B cell (primary cell): ENCODE data around the gene ENTHD1. TPM values are rescaled to one million over a fixed set of nuclear protein-coding genes. Genes with fewer than 3 reads are reported as not detected.
A peak's percentile ranks its signal among the peaks of the same experiment; 100 is the strongest.
"Not testable (repeated sequence)": the region's sequence is repeated elsewhere in the genome, so short reads cannot be mapped to it uniquely, and the experiment has no call there.

Experiments
- ATAC-seq: fragments of 200-7000 bp; cut with Tn5 transposase; one replicate; pipeline ENCODE4 v1.10.0; 2021; ENCODE audit warnings: low read depth, mild to moderate bottlenecking, moderate number of reproducible peaks, moderate library complexity
- CTCF ChIA-PET: fragments of 350-600 bp; sonication (Branson Sonifier 250); formaldehyde crosslinking; loops from one replicate; lab custom pipeline; 2021; ENCODE audit warnings: antibody characterized with exemption, inconsistent platforms; lab: Charles Lee
- POLR2A ChIA-PET: fragments of 350-600 bp; sonication (Branson Sonifier 250); formaldehyde crosslinking; loops from one replicate; lab custom pipeline; 2021; ENCODE audit warnings: antibody characterized with exemption; lab: Charles Lee
- DNase-seq: peaks from one replicate; pipeline ENCODE4 v3.0.0; 2013
- H2AFZ ChIP-seq: 2 replicates; pipeline ENCODE4 v1.6.1; 2012; ENCODE audit warnings: mild to moderate bottlenecking, low read depth, low read length; ENCODE audit not compliant: insufficient read depth, poor library complexity, severe bottlenecking
- H3K27ac ChIP-seq, 2 donors: 1 replicate in 1 of 2; 2 replicates in 1 of 2; pipeline ENCODE4 v1.5.1; 2012 to 2013; ENCODE audit warnings: low read length in 2 of 2, mild to moderate bottlenecking in 2 of 2, moderate library complexity in 1 of 2
- H3K27me3 ChIP-seq, 4 experiments: fragments of 200-600 bp in 1 of 4; sonication (generic) in 1 of 4; replicated peaks in 1 of 4; 1 replicate in 2 of 4; 2 replicates in 2 of 4; pipeline versions ENCODE4 v1.6.1 to v1.7.0; 2013 to 2016; ENCODE audit warnings: low read length in 3 of 4, mild to moderate bottlenecking in 2 of 4, mixed read lengths in 1 of 4, moderate library complexity in 1 of 4; ENCODE audit not compliant: insufficient read depth in 4 of 4, control insufficient read depth in 3 of 4; ENCODE audit errors: control extremely low read depth in 1 of 4
- H3K36me3 ChIP-seq, 2 experiments: replicated peaks in 1 of 2; 1 replicate in 1 of 2; 2 replicates in 1 of 2; pipeline versions ENCODE4 v1.6.1 to v1.7.1; 2013; ENCODE audit warnings: low read length in 1 of 2; ENCODE audit not compliant: insufficient read depth in 2 of 2, control insufficient read depth in 1 of 2; ENCODE audit errors: control extremely low read depth in 1 of 2, extremely low read depth in 1 of 2
- H3K4me1 ChIP-seq, 2 donors: fragments of 200-600 bp in 1 of 2; sonication (generic) in 1 of 2; 1 replicate in 1 of 2; 2 replicates in 1 of 2; pipeline versions ENCODE4 v1.5.1 to v1.6.1; 2013 to 2017; ENCODE audit warnings: low read length in 2 of 2; ENCODE audit not compliant: control insufficient read depth in 2 of 2, insufficient read depth in 2 of 2
- H3K4me2 ChIP-seq: replicated peaks from 2 replicates; pipeline ENCODE3; 2012; ENCODE audit warnings: mild to moderate bottlenecking, low read depth, low read length; ENCODE audit not compliant: poor library complexity, severe bottlenecking
- H3K4me3 ChIP-seq, 5 experiments: fragments of 200-600 bp in 1 of 5; sonication (generic) in 1 of 5; 1 replicate in 3 of 5; 2 replicates in 2 of 5; pipeline versions ENCODE4 v1.5.1 to v1.7.0; 2011 to 2016; ENCODE audit warnings: low read length in 4 of 5, mild to moderate bottlenecking in 4 of 5, low read depth in 2 of 5, control low read depth in 1 of 5, moderate library complexity in 1 of 5; ENCODE audit not compliant: insufficient read depth in 1 of 5; ENCODE audit errors: control extremely low read depth in 1 of 5, extremely low read depth in 1 of 5
- H3K79me2 ChIP-seq: fragments of 200-600 bp; sonication (generic); one replicate; pipeline ENCODE4 v1.6.0; 2016; ENCODE audit warnings: low read length; ENCODE audit not compliant: control insufficient read depth, insufficient read depth
- H3K9ac ChIP-seq: fragments of 200-600 bp; sonication (generic); 2 replicates; pipeline ENCODE4 v1.6.1; 2017; ENCODE audit warnings: mild to moderate bottlenecking, low read length, moderate library complexity
- H3K9me3 ChIP-seq, 3 donors: one replicate each; pipeline versions ENCODE4 v1.6.1 to v1.7.1; 2013; ENCODE audit warnings: low read length in 2 of 3; ENCODE audit not compliant: control insufficient read depth in 2 of 3, insufficient read depth in 1 of 3; ENCODE audit errors: control extremely low read depth in 1 of 3
- H4K20me1 ChIP-seq: 2 replicates; pipeline ENCODE4 v1.6.0; 2012; ENCODE audit warnings: mild to moderate bottlenecking, low read length; ENCODE audit not compliant: insufficient read depth, control insufficient read depth, poor library complexity, severe bottlenecking
- H3K27ac Mint-ChIP-seq: one replicate; pipeline ENCODE4 v1.8.0; 2021; ENCODE audit warnings: mixed read lengths
- H3K27me3 Mint-ChIP-seq: one replicate; pipeline ENCODE4 v1.8.0; 2021; ENCODE audit warnings: mixed read lengths
- H3K4me1 Mint-ChIP-seq: one replicate; pipeline ENCODE4 v1.8.0; 2021; ENCODE audit warnings: mixed read lengths
- H3K4me3 Mint-ChIP-seq: one replicate; pipeline ENCODE4 v1.8.0; 2021; ENCODE audit warnings: mixed read lengths
- H3K9me3 Mint-ChIP-seq: one replicate; pipeline ENCODE4 v1.8.0; 2022; ENCODE audit warnings: mixed read lengths; ENCODE audit not compliant: insufficient read depth
- EZH2 ChIP-seq: IDR thresholded peaks from 2 replicates; pipeline ENCODE4 v1.6.1; 2012; ENCODE audit warnings: borderline replicate concordance, low read depth, mild to moderate bottlenecking, moderate library complexity, low read length; ENCODE audit not compliant: insufficient read depth, poor library complexity, severe bottlenecking
- WGBS: methylation state at CpG from one replicate; pipeline ENCODE4 v1.1.5; 2013; ENCODE audit warnings: missing lambda C conversion rate; ENCODE audit not compliant: insufficient coverage; 5-methylcytosine and 5-hydroxymethylcytosine counted together
- intact Hi-C: fragments of 100-400 bp; cut with micrococcal nuclease; formaldehyde crosslinking; loops from one replicate; pipeline ENCODE4 v1.10.0; 2022
- polyA plus RNA-seq: library from polyadenylated mRNA; depleted of rRNA; stranded (reverse); fragments of >200 nt; gene quantifications from 2 replicates; pipeline ENCODE4 v1.2.3, GENCODE V29; 2012
- total RNA-seq, 2 donors: library from RNA; stranded (reverse); fragments of 120-200 nt in 1 of 2; gene quantifications; 1 replicate in 1 of 2; 2 replicates in 1 of 2; pipeline versions ENCODE4 v1.2.3 to v1.2.4, GENCODE V29; 2013 to 2022
- TF ChIP-seq, protein P1 (sequence below): fragments of 200-600 bp; IDR thresholded peaks from one replicate; pipeline ENCODE4 v1.8.0; 2022; ENCODE audit warnings: antibody characterized with exemption, mild to moderate bottlenecking

Gene ENTHD1
- total and polyA plus RNA-seq, 2 donors (not counting 1 experiment from before 2014, with no cell fraction given), result not detected

DNA sequence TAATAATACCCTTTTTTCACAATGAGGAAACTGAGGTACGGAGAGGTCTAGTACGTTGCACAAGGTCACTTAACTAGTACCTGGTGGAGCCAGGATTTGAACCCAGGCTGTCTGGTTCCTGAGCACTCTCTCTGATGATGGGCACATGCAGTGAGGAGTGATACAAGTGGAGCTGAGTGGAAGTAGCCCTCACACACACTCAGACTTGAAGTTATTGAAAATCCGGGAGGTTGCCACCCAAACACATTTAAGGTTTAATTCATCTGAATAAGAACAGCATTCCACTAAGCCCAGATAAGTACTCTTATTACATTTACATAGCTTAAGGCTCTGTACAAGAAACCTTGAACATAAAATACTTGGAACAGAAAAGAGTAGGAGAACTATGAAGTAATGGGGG is 12.1 kb upstream of the ENTHD1 start:
- peaks cover 97% of the 10 kb centered on the region for H3K79me2 ChIP-seq
- H3K27ac ChIP-seq, result no peak overlapping the region
- TF ChIP-seq EZH2, result no peak
- TF ChIP-seq, protein P1, sequence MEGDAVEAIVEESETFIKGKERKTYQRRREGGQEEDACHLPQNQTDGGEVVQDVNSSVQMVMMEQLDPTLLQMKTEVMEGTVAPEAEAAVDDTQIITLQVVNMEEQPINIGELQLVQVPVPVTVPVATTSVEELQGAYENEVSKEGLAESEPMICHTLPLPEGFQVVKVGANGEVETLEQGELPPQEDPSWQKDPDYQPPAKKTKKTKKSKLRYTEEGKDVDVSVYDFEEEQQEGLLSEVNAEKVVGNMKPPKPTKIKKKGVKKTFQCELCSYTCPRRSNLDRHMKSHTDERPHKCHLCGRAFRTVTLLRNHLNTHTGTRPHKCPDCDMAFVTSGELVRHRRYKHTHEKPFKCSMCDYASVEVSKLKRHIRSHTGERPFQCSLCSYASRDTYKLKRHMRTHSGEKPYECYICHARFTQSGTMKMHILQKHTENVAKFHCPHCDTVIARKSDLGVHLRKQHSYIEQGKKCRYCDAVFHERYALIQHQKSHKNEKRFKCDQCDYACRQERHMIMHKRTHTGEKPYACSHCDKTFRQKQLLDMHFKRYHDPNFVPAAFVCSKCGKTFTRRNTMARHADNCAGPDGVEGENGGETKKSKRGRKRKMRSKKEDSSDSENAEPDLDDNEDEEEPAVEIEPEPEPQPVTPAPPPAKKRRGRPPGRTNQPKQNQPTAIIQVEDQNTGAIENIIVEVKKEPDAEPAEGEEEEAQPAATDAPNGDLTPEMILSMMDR, result no peak
- peaks cover 62% of the 10 kb centered on the region for H3K4me1 Mint-ChIP-seq
- ATAC-seq (no peak), DNase-seq (no peak)
- CTCF ChIA-PET, result interaction anchor here (1.1 kb wide), 1 partner anchor 20 kb away, joined by 4 read pairs; no protein-coding TSS in a partner anchor
- H3K9ac ChIP-seq, result no peak overlapping the region
- no peaks in the 10 kb centered on the region for H3K27me3 ChIP-seq
- POLR2A ChIA-PET, result no interaction called here
- peaks cover 0 to 3% of the 10 kb centered on the region in 2 experiments for H3K36me3 ChIP-seq
- intact Hi-C loops, result no loop called here
- no peaks in the 10 kb centered on the region for H3K9me3 Mint-ChIP-seq
- peaks cover 5% of the 10 kb centered on the region for H4K20me1 ChIP-seq
- H3K4me1 ChIP-seq, result peaks cover 24 to 26% of the 10 kb centered on the region in 2 donors
- no peaks in the 10 kb centered on the region for H3K9me3 ChIP-seq
- no peak overlapping the region for H3K4me3 ChIP-seq
- no peak overlapping the region for H3K4me2 ChIP-seq
- no peak overlapping the region for H3K27ac Mint-ChIP-seq
- WGBS, result no CpG with 5 or more reads among the region's 3 CpGs
- no peak overlapping the region for H3K4me3 Mint-ChIP-seq
- no peak overlapping the region for H2AFZ ChIP-seq
- H3K27me3 Mint-ChIP-seq, result no peaks in the 10 kb centered on the region

DNA sequence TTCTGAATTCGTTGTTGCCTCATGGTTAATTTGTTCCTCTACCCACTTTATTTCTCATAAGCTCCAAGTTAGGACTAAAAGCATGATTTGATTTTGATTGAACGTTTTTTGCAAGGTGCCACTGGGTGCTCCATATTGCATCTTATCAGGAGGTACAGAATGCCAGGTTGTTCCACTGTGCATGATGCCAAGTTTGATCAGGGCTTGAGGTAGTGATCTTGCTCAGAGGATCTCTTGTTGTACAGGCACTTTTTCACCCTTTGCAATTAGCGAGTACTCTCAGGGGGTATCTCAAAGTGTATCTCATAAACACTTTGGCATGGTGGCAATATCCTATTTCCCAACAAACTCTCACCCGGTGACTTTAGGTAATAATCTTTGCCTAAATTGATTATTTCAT is 11.3 kb upstream of the ENTHD1 start:
- intact Hi-C loops, result loop anchor here (5.0 kb wide), 1 partner anchor 48 kb away; no protein-coding TSS in a partner anchor
- Histone ChIP-seq H3K4me2 (no peak overlapping the region), H3K27ac (no peak overlapping the region), H3K4me3 (no peak overlapping the region), H3K79me2 (peaks cover 88% of the 10 kb centered on the region), H2AFZ (no peak overlapping the region), H3K36me3 (peaks cover 0 to 3% of the 10 kb centered on the region in 2 experiments), H3K9me3 (no peaks in the 10 kb centered on the region), H3K27me3 (no peaks in the 10 kb centered on the region), H3K4me1 (peaks cover 30 to 33% of the 10 kb centered on the region in 2 donors), H3K9ac (no peak overlapping the region), H4K20me1 (peaks cover 5% of the 10 kb centered on the region)
- H3K27ac Mint-ChIP-seq, result peak overlapping the region; percentile 43
- H3K9me3 Mint-ChIP-seq, result no peaks in the 10 kb centered on the region
- H3K4me1 Mint-ChIP-seq, result peaks cover 65% of the 10 kb centered on the region
- H3K4me3 Mint-ChIP-seq, result no peak overlapping the region
- DNase-seq, result no peak
- POLR2A ChIA-PET, result interaction anchor here (0.6 kb wide), 1 partner anchor 148 kb away, joined by 6 read pairs; no protein-coding TSS in a partner anchor
- WGBS, result no CpG with 5 or more reads among the region's 4 CpGs
- CTCF ChIA-PET, result interaction anchor here (0.9 kb wide), 1 partner anchor 353 kb away, joined by 3 read pairs; no protein-coding TSS in a partner anchor
- no peak for ATAC-seq
- TF ChIP-seq EZH2, result no peak
- TF ChIP-seq, protein P1, result no peak
- H3K27me3 Mint-ChIP-seq, result no peaks in the 10 kb centered on the region

DNA sequence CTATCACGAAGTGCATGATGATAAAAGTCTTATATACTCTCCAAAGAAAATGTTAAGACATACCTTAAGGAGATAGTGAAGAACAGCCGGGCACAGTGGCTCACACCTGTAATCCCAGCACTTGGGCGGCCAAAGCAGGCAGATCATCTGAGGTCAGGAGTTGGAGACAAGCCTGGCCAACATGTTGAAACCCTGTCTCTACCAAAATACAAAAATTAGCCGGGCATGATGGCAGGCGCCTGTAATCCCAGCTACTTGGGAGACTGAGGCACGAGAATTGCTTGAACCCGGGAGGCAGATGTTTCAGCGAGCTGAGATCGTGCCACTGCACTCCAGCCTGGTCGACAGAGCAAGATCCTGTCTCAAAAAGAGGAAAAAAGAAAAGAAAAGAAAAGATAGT is 10.5 kb upstream of the ENTHD1 start:
- peaks cover 38 to 41% of the 10 kb centered on the region in 2 donors for H3K4me1 ChIP-seq

More for the DNA sequence above, 10.5 kb upstream of the ENTHD1 start:
- H2AFZ ChIP-seq, H3K4me3 Mint-ChIP-seq, H3K36me3 ChIP-seq, H3K27ac ChIP-seq, H3K4me3 ChIP-seq, ATAC-seq, H3K27me3 ChIP-seq, DNase-seq, H3K9me3 ChIP-seq, H4K20me1 ChIP-seq, H3K27me3 Mint-ChIP-seq, H3K27ac Mint-ChIP-seq, H3K9me3 Mint-ChIP-seq, H3K9ac ChIP-seq: not testable (repeated sequence)
- ChIA-PET CTCF (interaction anchor here (0.9 kb wide), 1 partner anchor 352 kb away, joined by 3 read pairs; no protein-coding TSS in a partner anchor), POLR2A (interaction anchor here (0.7 kb wide), 1 partner anchor 1034 kb away, joined by 8 read pairs; no protein-coding TSS in a partner anchor)
- Histone ChIP-seq H3K79me2 (peaks cover 81% of the 10 kb centered on the region), H3K4me2 (peak overlapping the region; percentile 17)
- intact Hi-C loops, result loop anchor here (5.0 kb wide), 1 partner anchor 47 kb away; no protein-coding TSS in a partner anchor
- 98% methylated on average over 7 of the region's 10 CpGs for WGBS
- H3K4me1 Mint-ChIP-seq, result peaks cover 64% of the 10 kb centered on the region
